ENCODE results near the gene SLC17A9. TPM values are rescaled to one million over a fixed set of nuclear protein-coding genes. Genes with fewer than 3 reads are reported as not detected.

The SLC17A9 gene
- total RNA-seq, 1 donor: 2.0 TPM

- no peak for DNase-seq (ENCODE audit: low read depth)
- TF ChIP-seq CTCF (IDR thresholded peaks at IDR 0.05; ENCODE audit: insufficient read depth, low read length): no peak
- H3K4me3 ChIP-seq (ENCODE audit: low read depth, low read length): no peak overlapping the region
Observed at GRCh38 chr20:62967149-62967501, 14.6 kb downstream of the SLC17A9 start.

GRCh38 chr20:62967628-62968351 lies 15.3 kb downstream of the SLC17A9 start:
- H3K4me3 ChIP-seq (ENCODE audit: low read depth, low read length): no peak overlapping the region
- DNase-seq (ENCODE audit: low read depth): no peak
- TF ChIP-seq CTCF (IDR thresholded peaks at IDR 0.05; ENCODE audit: insufficient read depth, low read length): no peak

GRCh38 chr20:62968378-62969178 lies 16.1 kb downstream of the SLC17A9 start:
- H3K4me3 ChIP-seq (ENCODE audit: low read depth, low read length): no peak overlapping the region
- no peak for DNase-seq (ENCODE audit: low read depth)
- no peak for TF ChIP-seq CTCF (IDR thresholded peaks at IDR 0.05; ENCODE audit: insufficient read depth, low read length)

- no peak overlapping the region for H3K4me3 ChIP-seq (ENCODE audit: low read depth, low read length)
- no peak for DNase-seq (ENCODE audit: low read depth)
- no peak for TF ChIP-seq CTCF (IDR thresholded peaks at IDR 0.05; ENCODE audit: insufficient read depth, low read length)
Observed at GRCh38 chr20:62969179-62969760, 16.8 kb downstream of the SLC17A9 start.

GRCh38 chr20:62969939-62970306 lies 17.4 kb downstream of the SLC17A9 start:
- DNase-seq (ENCODE audit: low read depth): no peak
- H3K4me3 ChIP-seq (ENCODE audit: low read depth, low read length): no peak overlapping the region
- TF ChIP-seq CTCF (IDR thresholded peaks at IDR 0.05; ENCODE audit: insufficient read depth, low read length): no peak

- H3K4me3 ChIP-seq (ENCODE audit: low read depth, low read length): no peak overlapping the region
- no peak for DNase-seq (ENCODE audit: low read depth)
Observed at GRCh38 chr20:62970307-62971210, 18.1 kb downstream of the SLC17A9 start.

More at GRCh38 chr20:62970307-62971210, 18.1 kb downstream of the SLC17A9 start:
- TF ChIP-seq CTCF (IDR thresholded peaks at IDR 0.05; ENCODE audit: insufficient read depth, low read length): no peak

Measured in fibroblast of the aortic adventitia (primary cell).